Ascending aorta (tissue), 2 donors: Measurements from ENCODE around the gene SIRT5. TPM values are rescaled to one million over a fixed set of nuclear protein-coding genes. Genes with fewer than 3 reads are reported as not detected.

Experiments used
- DNase-seq, 2 donors: peaks; one replicate each; pipeline ENCODE4 v3.0.0-alpha.2; 2019; ENCODE audit warnings: low spot score in 2 of 2
- H3K27ac ChIP-seq, 2 donors: fragments of 200-600 bp; sonication (generic); one replicate each; pipeline ENCODE4 v1.5.1; 2016 to 2017; ENCODE audit warnings: mild to moderate bottlenecking in 1 of 2
- H3K27me3 ChIP-seq: fragments of 200-600 bp; sonication (generic); one replicate; pipeline ENCODE4 v1.5.1; 2017
- H3K36me3 ChIP-seq, 2 donors: fragments of 200-600 bp; sonication (generic); one replicate each; pipeline ENCODE4 v1.5.1; 2016
- H3K4me1 ChIP-seq, 2 donors: fragments of 200-600 bp; sonication (generic); one replicate each; pipeline ENCODE4 v1.5.1; 2016 to 2017; ENCODE audit warnings: mild to moderate bottlenecking in 1 of 2
- H3K4me3 ChIP-seq, 2 donors: fragments of 200-600 bp; sonication (generic); one replicate each; pipeline ENCODE4 v1.5.1; 2016 to 2017; ENCODE audit warnings: mild to moderate bottlenecking in 1 of 2
- H3K9me3 ChIP-seq, 2 donors: fragments of 200-600 bp; sonication (generic); one replicate each; pipeline ENCODE4 v1.5.1; 2016
- intact Hi-C: fragments of 100-400 bp; cut with DNase I; formaldehyde crosslinking; loops from one replicate; pipeline ENCODE4 v1.15.1; 2023
- total RNA-seq: library from RNA; depleted of rRNA; stranded (reverse); fragments of >200 nt; gene quantifications from one replicate; pipeline ENCODE4 v1.1.0, GENCODE V29; 2016
- TF ChIP-seq, protein P1 (sequence below), 3 experiments: fragments of 200-600 bp in 2 of 3; fragments of 450-650 bp in 1 of 3; sonication (generic) in 2 of 3; IDR thresholded peaks; one replicate each; pipeline ENCODE4 v1.5.1; 2016 to 2019; ENCODE audit warnings: antibody characterized with exemption in 3 of 3, mild to moderate bottlenecking in 1 of 3, moderate library complexity in 1 of 3

The SIRT5 gene
- total RNA-seq, 1 donor from 2014 or later: 3.0 TPM

DNA sequence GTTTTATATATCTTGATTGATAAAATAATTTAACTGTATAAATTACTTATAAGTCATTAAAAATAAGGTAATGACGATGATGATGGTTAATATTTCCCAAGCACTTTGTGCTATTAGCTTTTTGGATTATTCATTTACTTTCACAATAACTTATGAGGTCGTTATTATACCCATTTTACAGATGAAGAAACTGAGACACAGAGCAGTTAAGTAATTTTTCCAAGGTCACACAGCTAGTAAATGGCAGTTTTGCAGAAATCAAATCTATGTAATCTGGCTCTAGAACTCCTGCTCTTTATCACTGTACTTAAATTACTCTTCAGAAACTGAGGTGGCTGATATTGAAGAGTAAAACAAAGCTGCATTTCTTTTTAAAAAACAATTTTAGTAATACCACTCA lies 58.9 kb downstream of the SIRT5 start:
- no peaks in the 10 kb centered on the region for H3K27me3 ChIP-seq
- TF ChIP-seq, protein P1, sequence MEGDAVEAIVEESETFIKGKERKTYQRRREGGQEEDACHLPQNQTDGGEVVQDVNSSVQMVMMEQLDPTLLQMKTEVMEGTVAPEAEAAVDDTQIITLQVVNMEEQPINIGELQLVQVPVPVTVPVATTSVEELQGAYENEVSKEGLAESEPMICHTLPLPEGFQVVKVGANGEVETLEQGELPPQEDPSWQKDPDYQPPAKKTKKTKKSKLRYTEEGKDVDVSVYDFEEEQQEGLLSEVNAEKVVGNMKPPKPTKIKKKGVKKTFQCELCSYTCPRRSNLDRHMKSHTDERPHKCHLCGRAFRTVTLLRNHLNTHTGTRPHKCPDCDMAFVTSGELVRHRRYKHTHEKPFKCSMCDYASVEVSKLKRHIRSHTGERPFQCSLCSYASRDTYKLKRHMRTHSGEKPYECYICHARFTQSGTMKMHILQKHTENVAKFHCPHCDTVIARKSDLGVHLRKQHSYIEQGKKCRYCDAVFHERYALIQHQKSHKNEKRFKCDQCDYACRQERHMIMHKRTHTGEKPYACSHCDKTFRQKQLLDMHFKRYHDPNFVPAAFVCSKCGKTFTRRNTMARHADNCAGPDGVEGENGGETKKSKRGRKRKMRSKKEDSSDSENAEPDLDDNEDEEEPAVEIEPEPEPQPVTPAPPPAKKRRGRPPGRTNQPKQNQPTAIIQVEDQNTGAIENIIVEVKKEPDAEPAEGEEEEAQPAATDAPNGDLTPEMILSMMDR (IDR thresholded peaks at IDR 0.05): no peak
- H3K36me3 ChIP-seq: peaks cover 17 to 42% of the 10 kb centered on the region in 2 donors
- no peak overlapping the region for H3K4me3 ChIP-seq
- intact Hi-C loops: no loop called here
- no peak for DNase-seq
- no peaks in the 10 kb centered on the region for H3K9me3 ChIP-seq
- H3K27ac ChIP-seq: no peak overlapping the region
- H3K4me1 ChIP-seq: peaks cover 0 to 5% of the 10 kb centered on the region in 2 donors

DNA sequence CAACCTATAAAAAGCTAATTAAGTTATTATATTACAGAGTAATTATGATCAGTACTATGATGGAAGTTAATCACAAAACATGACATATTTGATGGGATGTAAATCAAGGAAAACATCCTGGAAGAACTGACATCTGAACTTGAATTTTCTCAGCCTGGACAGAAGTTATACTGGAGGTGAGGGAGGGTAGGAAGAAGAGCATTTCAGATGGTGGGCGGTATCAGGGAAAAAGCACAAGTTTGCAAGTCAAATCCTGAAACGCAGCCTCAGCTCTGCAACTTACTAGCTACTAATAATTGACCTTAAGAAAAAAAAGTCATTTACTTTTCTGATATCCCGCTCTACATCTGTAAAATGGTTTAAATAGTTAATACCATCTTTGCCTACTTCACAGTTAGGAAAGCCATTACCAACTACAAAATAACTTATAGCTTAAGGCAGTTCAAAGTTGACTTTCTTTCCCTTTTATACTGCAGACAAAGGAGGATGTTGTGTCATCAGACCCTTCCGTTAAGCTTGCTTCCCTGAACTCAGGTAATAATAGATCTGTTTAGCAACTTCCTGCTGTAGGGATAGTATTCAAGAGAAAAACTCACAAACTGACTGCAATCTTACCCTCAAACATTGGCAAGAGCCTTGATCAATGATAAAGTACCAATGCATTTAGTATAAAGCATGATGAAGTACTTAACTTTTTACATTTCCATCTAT lies 61.7 kb downstream of the SIRT5 start:
- no peak overlapping the region for H3K27ac ChIP-seq
- peaks cover 18 to 44% of the 10 kb centered on the region in 2 donors for H3K36me3 ChIP-seq
- TF ChIP-seq, protein P1 (IDR thresholded peaks at IDR 0.05): no peak
- no peak for DNase-seq
- H3K9me3 ChIP-seq: no peaks in the 10 kb centered on the region
- H3K4me1 ChIP-seq: peaks cover 0 to 13% of the 10 kb centered on the region in 2 donors
- no peaks in the 10 kb centered on the region for H3K27me3 ChIP-seq
- no peak overlapping the region for H3K4me3 ChIP-seq
- intact Hi-C loops: no loop called here

DNA sequence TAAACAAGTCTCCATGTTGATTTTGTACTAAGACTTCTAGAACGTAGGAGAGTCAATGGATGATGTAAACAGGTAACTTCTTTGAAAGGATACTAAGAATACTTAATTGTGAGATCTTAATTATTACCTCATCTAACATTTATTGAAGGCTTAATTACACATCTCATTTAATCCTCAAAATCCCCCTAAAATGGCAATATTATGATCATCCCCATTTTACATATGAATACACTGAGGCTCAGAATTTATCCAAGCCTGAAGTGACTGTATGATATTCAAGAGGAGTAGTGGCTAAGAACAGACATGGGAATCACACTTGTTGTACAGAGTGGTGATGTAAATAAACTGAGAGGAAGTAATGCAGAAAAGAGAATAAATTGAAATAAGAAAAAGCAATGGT lies 63.6 kb downstream of the SIRT5 start:
- H3K4me1 ChIP-seq: peaks cover 0 to 17% of the 10 kb centered on the region in 2 donors
- H3K4me3 ChIP-seq: no peak overlapping the region
- H3K9me3 ChIP-seq: no peaks in the 10 kb centered on the region
- no peak overlapping the region for H3K27ac ChIP-seq
- no peaks in the 10 kb centered on the region for H3K27me3 ChIP-seq
- TF ChIP-seq, protein P1 (IDR thresholded peaks at IDR 0.05): no peak
- peaks cover 10 to 39% of the 10 kb centered on the region in 2 donors for H3K36me3 ChIP-seq
- intact Hi-C loops: no loop called here
- no peak for DNase-seq

DNA sequence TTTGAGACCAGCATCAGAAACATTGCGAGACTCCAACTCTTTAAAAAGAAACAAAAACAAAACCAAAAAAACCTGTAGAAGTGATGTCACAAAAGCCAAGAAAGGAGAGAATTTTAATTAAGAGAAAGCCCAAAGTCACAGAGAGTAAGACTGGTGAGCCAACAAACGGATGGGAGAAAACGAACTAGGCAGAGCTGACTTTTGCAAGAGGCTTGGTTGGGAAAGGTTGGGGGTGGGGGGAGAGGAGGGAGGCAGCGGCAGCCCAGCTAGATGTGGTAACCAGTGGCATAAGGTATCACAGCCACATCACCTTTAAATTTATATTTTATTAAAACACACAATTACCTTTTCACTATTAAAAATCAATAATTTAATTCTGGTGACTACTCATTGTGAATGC lies 64.2 kb downstream of the SIRT5 start:
- intact Hi-C loops: no loop called here
- peaks cover 10 to 44% of the 10 kb centered on the region in 2 donors for H3K36me3 ChIP-seq

DNA sequence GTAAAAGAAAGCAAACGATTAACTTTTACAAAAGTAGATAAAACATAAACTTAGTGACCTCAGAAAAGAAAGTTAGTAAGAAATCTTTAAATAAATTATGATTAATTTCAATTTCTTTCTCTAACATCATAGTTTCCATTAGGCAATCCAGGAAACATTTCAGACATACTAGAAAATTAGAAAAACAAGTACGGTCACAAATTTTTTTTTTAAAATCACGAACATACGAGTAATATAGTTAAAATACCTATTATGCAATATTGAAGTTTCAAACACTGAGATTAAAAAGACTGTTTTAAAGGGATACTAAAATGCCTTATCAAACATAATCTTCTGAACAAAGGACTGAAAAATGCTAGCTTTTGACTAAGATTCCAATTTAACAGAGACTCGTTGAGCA lies 66.9 kb downstream of the SIRT5 start:
- H3K4me1 ChIP-seq: peaks cover 0 to 17% of the 10 kb centered on the region in 2 donors
- peaks cover 10 to 52% of the 10 kb centered on the region in 2 donors for H3K36me3 ChIP-seq
- H3K27ac ChIP-seq: peak overlapping the region; percentile 73 to 81
- no peak overlapping the region for H3K4me3 ChIP-seq
- TF ChIP-seq, protein P1 (IDR thresholded peaks at IDR 0.05): no peak
- no peak for DNase-seq
- no peaks in the 10 kb centered on the region for H3K27me3 ChIP-seq
- intact Hi-C loops: loop anchor here (2.0 to 5.0 kb wide), 2 partner anchors 69 to 121 kb away; partner anchors contain the start of gene RANBP9
- H3K9me3 ChIP-seq: no peaks in the 10 kb centered on the region

More for the DNA sequence above, 64.2 kb downstream of the SIRT5 start:
- H3K27ac ChIP-seq: peak overlapping the region; percentile 17 to 71
- DNase-seq: no peak
- H3K27me3 ChIP-seq: no peaks in the 10 kb centered on the region
- TF ChIP-seq, protein P1 (IDR thresholded peaks at IDR 0.05): no peak
- H3K4me1 ChIP-seq: peaks cover 0 to 17% of the 10 kb centered on the region in 2 donors
- no peaks in the 10 kb centered on the region for H3K9me3 ChIP-seq
- no peak overlapping the region for H3K4me3 ChIP-seq
